22Rv1 (cell line): ENCODE results near the gene GALNTL6.

Source experiments
- CTCF ChIP-seq: fragments of 450-650 bp; IDR thresholded peaks from 2 replicates; pipeline ENCODE4 v1.5.1; 2017; ENCODE audit warnings: mild to moderate bottlenecking
- ZFX ChIP-seq: fragments of 450-650 bp; IDR thresholded peaks from 2 replicates; pipeline ENCODE4 v1.6.1; 2017; ENCODE audit warnings: antibody characterized with exemption, borderline replicate concordance

DNA sequence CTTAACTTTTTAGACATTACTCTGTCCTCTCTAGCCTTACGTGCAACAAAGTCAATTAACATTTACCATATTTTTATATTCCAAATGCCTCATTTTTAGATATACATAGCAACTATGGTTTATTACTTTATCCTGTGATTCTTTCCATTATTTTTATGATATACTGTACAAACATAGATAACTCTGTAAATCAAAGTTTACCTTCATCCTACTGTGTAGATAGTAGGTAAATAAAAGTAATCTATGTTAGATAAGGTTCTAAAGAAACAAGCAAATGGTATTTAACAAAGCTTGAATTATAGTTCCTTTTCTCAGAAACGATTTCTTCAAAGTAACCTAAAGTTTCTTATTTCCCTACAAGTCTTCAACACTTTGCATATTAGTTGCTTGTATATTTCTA, 350.0 kb downstream of the GALNTL6 start:
- TF ChIP-seq CTCF (no peak), ZFX (no peak)
